Head of caudate nucleus (tissue), 42 donors: Measurements from ENCODE around the gene MB21D2.

Experiments
- DNase-seq, 42 donors: peaks; one replicate each; pipeline versions ENCODE4 v3.0.0 to v3.0.0-alpha.2; 2020 to 2021; ENCODE audit warnings: mixed read lengths in 7 of 42
- intact Hi-C: fragments of 100-400 bp; cut with DNase I; formaldehyde crosslinking; loops from one replicate; pipeline ENCODE4 v1.15.0; 2022

The MB21D2 gene

DNA sequence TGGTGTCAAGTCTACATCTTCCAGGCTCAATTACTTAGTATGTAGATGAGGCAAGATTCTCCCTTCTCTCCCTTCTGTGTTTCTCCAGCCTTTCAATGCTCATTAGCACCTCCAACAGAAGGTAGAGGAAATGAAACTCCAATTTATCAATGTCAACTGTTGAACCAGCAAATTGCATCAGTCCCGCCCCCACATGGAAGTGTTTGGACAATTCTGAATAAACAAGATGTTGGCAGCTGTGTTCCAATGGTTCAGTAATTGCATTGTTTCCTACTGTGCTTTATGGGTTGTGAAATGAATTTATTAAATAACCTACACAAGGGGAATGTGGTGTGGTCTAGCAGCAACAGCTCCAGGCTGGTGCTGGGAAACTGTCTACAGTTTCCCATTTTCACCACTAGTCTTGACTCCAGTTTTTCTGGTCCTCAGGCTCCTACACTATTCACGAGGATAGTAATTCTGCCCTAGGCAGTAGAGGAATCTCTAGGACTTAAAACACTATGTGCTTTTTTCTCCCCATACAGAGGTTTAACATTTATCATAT is 91.9 kb downstream of the MB21D2 start:
- DNase-seq = no peak
- intact Hi-C loops = no loop called here

DNA sequence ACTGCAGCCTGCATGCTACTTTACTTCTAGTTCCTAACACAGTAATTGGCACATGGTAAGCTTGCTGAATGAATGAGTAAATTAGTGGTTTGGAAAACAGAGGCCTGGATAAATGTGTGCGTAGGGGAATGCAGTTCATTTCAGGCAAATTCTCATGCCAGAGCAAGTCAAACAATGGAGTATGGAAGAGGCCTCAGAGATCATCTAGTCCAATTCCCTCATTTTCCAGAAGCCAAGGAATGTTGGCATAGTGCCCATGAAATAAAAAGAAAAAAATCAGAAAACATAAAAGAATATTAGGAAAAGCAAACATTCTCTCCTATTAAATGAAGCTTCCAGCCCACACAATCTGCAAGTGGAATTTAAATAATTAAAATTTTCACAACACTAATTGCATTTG is 92.4 kb downstream of the MB21D2 start:
- no peak for DNase-seq
- intact Hi-C loops = no loop called here

DNA sequence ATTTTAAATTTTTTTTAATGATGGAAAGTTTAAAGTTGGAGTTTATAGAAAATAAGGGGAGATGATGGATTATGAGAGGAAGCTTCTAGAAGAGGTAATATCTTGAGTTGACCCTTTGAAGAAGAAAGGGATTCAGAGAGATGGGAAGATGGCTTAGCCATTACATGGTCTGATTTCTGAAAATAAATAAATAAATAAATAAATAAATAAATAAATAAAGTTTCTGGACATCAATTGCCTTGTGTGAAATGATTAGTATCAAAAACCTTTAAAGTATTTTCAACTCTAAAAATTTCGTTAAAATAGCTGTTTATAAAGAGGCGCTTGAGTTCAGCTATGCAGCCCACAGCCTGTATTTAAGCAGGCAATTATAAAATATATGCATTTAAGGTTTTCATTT is 93.3 kb downstream of the MB21D2 start:
- intact Hi-C loops = no loop called here

DNA sequence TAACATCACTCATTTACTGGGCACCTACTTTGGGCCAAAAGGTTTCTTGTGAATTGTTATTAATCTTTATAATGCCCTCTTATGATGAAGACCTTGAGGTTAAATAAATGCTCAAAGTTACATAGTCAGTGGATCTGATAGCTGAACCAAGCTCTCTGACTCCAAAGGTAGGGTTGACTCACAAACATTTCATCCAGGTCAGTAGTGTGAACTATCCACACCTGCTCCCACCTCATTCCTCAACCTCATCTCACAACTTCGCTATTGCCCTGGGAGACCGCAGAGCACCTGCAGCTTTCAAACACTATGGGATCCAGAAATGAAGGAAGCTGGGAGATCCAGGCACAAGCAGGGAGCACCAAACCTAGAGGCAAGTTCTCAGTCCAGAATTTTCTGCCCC is 96.5 kb downstream of the MB21D2 start:
- DNase-seq = no peak
- intact Hi-C loops = no loop called here

More for the DNA sequence above, 93.3 kb downstream of the MB21D2 start:
- DNase-seq = no peak

DNA sequence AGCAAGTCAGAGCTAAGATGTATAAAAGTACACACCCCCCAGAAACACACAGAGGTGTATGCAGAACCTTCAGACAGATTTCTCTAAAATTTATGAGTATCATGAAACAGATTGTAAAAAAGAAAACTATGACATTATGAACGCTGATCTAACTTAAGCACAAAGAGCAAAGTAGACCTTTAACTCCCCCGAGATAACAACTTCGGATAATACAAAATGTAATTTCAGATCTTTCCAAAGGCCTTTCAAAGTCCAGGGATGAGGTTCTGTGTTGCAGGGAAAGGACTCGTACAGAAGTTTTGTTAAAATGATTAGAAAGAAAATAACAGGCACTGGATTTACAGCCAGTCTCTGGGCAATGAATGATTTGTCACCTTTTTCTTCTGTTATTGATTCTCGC is 97.5 kb downstream of the MB21D2 start:
- DNase-seq = no peak
- intact Hi-C loops = no loop called here

DNA sequence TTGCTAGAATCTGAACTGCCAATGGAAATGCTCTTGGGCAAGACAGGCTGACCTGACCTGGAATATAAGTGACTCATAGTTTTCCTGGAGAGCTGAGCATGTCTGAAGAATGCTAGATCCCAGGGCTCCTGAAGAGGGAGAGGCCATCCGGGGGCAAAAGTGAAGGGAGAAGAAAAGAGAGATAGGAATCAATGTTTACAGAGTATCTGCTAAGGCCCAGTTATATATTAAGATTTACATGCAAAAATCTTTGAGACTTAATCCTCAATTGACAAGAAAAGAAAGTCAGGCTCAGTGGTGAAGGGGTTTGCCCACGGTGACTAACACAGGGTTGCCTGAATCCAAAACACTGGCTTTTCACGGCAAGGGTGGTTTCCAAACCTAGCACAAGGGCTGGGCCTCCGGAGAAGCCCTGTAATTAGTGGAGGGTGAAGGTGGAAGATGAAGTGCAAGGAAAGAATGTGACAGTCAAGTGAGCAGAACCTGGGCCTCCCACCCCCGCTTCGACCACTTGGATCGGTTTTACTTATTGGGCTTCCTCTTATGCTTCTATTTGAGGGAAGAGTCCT is 98.6 kb downstream of the MB21D2 start:
- intact Hi-C loops = loop anchor here (2.0 to 10.0 kb wide), 2 partner anchors 96 to 222 kb away; partner anchors contain the start of gene MB21D2
- DNase-seq = no peak

DNA sequence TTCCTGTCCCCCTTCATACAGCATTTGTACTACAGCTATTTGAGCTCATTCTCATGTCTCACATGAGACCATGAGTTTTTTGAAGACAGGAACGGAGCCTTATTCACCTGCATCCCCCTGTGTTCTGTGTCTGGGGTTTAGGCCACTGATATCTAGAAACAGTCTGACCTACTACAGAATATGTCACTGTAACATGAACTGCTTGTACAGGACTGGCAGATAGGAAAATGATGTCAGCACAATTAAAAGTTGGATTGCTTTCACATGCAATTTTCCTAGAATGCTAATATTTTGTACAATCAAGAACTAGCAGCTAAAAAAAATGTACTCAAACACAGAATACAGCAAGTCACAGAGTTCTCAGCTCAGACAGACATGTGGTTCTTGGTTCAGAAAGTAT is 99.5 kb downstream of the MB21D2 start:
- DNase-seq = no peak
- intact Hi-C loops = loop anchor here (2.0 to 10.0 kb wide), 2 partner anchors 97 to 223 kb away; partner anchors contain the start of gene MB21D2

DNA sequence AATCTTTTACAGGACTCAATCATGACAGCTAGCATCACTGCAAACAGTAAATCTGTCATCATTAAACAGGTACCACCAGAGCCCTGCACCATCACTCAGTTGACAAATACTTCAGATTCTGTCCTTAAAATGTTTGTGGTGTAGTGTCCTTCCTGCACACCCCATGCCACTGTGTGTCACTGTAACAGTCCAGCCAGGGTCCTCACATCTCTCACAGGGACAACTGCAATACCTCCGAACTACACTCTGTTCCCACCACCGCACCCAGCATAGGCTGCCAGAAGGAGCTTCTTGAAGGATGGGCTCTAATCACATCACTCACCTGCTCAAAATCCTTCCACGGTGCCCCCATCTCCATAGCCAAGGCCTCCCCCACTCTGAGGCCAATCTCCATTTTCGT is 100.2 kb downstream of the MB21D2 start:
- no peak for DNase-seq
- intact Hi-C loops = loop anchor here (10.0 kb wide), 1 partner anchor 97 kb away; the partner anchor contains the start of gene MB21D2

DNA sequence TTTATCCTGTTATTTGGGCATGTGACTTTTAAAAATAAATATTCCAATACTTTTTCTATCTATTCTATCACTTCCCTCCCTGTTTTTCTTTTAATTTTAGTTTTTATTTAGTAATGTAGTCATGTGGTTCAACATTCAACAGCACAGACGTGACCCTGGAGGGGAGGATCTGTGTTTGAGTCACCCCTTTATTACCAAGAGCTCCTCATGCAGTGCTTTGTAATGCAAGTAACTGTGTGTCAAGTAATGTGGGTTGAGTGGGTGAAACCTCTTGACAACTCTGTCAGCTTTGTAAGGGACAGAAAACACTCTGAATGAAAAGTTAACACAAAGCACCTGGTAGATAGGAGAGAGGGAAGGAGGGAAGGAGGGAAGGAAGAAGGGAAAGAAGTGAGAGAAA is 100.6 kb downstream of the MB21D2 start:
- intact Hi-C loops = loop anchor here (10.0 kb wide), 1 partner anchor 98 kb away; the partner anchor contains the start of gene MB21D2
- DNase-seq = peak in 5 of 42 donors; percentile 6 to 33 (median 15)

DNA sequence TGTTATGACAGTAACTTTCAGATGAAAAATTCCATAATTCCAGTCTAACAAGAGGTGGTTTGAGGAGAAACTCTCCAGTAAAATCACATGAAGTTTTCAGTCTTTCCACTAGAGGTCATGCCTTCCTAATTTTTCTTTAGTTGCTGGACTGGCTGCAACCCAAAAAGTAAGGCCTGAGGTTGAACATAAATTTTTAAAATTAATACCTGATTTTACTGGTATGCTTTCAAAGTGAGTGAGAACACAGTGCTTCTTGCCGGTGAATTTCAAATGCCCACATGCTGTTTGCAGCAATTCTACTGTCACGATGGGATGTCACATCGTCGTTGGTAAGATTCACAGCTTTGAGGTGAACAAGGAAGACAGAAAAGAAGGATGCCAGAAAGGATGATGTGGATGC is 101.3 kb downstream of the MB21D2 start:
- intact Hi-C loops = loop anchor here (10.0 kb wide), 1 partner anchor 98 kb away; the partner anchor contains the start of gene MB21D2
- DNase-seq = peak in 8 of 42 donors; percentile 11 to 67 (median 32)

DNA sequence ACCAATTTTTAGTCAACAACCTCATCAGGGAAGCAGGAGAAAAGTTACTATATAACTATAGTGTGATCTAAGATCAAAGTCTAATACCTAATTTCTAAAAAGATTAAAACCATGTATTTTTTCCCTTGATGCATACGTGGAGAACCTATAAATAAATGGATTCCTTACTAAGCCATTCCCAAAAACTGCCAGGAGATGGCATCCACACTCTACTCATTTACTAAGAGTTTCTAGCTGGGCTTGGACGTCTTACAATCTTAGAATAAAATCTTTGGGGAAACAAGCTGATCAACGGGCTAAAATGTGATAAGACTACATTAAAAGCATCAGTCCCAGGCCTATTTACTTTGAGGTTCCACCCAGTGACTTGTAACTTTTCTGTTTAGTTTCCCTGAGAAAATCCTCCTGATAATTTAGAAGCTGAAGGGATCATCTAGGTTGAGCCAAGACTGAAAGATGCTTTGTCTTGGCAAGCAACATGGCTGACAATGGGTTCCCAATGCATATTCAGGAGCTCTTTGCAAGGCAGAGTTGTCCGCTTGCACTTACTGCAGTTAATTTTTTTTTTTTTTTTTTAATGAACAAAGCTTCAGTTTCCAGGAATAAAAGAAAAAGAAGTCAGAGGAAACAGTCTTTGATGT is 104.8 kb downstream of the MB21D2 start:
- DNase-seq = peak in 29 of 42 donors; percentile 11 to 83 (median 59)
- intact Hi-C loops = loop anchor here (5.0 to 10.0 kb wide), 2 partner anchors 102 to 764 kb away; partner anchors contain the start of gene MB21D2

DNA sequence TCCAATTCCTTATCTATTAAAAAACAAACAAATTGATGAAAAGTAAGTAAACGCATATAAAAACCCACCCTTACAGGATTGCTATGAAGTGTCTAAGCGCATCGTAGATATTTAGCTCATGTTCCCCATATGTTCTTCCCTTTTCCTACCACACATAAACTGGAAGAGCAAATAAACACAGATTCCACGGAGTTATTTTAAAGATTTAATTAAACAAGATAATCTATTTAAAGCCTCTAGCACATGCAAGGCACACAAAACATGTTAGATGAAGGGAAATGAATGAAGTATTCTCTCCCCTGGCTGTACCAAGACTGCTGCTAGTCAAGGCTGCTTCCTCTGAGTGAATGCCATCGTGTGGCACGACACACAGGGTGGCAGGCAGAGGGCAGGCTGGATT is 111.9 kb downstream of the MB21D2 start:
- DNase-seq = no peak
- intact Hi-C loops = loop anchor here (10.0 kb wide), 1 partner anchor 241 kb away; no protein-coding TSS in a partner anchor

DNA sequence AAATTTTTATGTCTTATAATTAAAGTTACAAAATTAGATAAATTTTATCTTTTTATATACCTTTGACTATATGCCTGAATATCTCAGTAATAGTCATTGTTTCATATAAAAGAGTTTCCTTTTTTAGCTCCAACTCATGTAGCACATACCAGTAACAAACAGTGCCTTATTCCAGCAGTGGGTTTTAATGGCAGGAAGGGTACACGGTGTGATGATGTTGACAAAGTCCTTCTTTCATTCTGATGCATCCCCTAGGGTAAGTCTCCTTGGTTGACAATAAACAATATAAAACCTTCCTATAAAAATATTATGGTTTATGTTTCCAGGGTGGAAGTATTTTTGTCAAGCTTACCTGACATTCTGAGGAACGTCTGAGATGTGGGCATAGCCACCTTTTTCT is 113.2 kb downstream of the MB21D2 start:
- DNase-seq = no peak
- intact Hi-C loops = loop anchor here (10.0 kb wide), 1 partner anchor 240 kb away; no protein-coding TSS in a partner anchor

DNA sequence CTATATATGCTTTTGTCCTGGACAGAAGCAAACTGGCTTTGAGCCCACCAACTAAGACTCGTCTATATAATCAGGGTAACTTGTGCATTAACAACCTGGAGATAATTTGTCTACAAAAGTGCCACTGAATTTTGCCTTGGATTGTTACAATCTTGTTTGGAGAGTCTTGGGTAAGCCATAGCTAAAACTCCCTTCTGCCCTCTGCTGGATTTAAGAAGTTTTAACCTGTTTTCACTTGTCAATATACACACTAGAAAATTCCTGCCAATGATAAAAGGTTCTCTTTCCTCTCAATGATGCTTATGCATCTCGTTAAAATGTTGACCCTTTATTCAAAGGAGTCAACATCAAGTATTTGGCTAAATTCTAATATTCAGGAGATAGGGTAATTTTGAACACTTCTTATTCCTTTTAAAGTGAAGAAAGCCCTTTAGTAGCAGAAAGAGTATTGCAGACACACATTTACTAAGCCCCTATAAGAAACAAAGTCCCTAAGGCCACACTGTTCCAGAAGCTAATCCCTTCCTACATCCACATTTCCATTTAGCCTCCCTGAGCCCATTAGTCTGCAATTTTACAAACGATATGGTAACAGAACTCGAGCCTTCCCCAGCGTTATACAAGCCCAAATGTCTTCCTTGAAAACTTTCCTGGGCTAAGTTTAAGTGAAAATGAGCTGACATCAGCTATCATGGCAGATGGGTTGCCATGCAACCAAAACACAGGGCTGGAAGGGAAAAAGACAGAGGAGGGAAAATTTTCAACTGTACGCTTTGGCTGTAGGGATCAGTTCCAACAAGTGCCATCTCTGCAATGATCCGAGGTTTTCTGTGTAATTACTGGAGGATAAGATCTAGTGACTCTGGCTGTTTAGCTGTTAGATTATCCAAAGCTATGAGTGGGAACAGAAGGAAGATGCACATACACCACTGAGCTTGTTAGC is 114.4 kb downstream of the MB21D2 start:
- intact Hi-C loops = loop anchor here (10.0 kb wide), 1 partner anchor 238 kb away; no protein-coding TSS in a partner anchor
- DNase-seq = peak in 3 of 42 donors; percentile 13 to 39 (median 37)

DNA sequence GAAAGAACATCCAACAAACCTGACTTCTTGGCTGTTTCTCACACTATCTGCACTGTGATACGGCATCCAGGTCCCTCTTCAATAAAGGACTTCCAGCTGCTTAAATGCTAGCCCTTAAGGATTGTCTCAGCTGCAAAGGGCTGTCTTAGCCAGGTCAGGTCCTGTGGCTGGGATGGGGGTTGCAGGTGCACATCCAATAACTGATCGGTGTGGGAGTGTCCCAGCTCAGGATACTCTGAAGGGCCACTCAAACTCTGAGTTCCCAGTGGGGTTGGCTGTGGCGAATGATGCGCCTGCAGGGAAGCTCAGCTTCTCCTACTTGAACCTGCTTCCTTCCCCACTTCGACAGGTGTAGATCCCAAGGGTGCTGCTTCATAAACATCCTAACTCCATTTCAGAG is 115.7 kb downstream of the MB21D2 start:
- intact Hi-C loops = loop anchor here (10.0 kb wide), 1 partner anchor 237 kb away; no protein-coding TSS in a partner anchor
- no peak for DNase-seq

DNA sequence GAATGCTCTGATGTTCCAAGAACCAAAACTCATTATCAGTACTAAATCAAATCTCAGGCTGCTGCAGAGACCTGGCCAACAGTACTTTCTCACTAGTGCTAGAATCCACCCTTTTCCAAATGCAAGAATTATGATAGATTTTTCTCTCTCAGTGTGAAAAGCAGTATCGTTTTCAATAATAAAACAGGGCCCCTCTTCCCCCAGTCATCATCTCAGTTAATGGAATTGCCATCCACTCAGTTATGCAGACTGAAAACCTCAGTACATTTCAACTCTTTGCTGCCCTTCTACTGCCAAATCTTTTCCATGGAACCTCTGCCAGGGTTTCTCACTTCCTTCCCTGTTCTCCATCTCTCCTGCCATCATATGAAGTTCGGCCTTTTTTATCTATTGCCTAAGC is 117.9 kb downstream of the MB21D2 start:
- intact Hi-C loops = loop anchor here (10.0 kb wide), 1 partner anchor 235 kb away; no protein-coding TSS in a partner anchor
- no peak for DNase-seq

DNA sequence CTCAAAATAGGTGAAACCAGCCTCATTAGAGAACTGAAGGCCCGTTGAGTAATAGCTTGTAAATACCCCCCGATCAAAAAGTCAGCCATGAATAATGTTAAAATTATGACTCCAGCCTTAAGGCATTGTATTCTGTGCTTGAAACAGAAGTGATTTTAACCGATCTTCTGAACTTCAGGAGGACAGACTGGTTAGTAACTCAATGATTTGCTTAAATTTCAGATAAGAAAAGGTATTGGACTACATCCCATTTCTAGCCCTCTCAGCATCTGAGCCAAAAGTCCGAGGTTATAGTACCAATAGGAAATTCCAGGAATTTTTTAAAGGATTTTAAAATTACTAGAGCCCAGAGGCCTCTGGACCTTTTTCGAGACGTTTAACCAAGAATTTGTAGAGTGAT is 122.6 kb downstream of the MB21D2 start:
- intact Hi-C loops = no loop called here
- DNase-seq = no peak

DNA sequence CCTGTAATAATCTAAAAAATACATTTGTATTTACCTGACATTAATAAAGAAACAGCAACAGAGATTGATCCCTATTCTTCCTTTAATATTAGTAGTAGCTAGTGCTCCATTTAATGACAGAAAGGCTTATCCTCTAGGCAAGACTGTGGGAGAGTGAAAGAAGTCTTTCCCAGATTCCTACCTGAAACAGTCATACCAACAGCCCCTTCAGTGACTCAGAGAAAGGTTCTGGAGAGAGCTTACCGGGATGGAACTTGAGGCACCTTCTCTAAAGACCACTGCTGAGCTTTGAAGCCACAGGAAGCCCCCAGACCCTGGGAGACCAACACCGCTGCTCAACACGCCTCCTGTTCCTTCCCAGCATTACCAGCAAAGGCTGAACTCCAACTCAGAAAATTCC is 123.4 kb downstream of the MB21D2 start:
- no peak for DNase-seq
- intact Hi-C loops = no loop called here
